Measurements from ENCODE around the gene SRRD.

The SRRD gene, protein sequence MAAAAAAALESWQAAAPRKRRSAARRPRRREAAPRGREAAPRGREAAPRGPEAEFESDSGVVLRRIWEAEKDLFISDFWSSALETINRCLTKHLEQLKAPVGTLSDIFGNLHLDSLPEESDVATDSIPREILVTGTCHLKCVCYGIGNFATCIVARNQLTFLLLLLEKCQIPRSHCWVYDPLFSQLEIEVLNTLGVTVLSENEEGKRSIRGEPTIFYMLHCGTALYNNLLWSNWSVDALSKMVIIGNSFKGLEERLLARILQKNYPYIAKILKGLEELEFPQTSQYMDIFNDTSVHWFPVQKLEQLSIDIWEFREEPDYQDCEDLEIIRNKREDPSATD

DNA sequence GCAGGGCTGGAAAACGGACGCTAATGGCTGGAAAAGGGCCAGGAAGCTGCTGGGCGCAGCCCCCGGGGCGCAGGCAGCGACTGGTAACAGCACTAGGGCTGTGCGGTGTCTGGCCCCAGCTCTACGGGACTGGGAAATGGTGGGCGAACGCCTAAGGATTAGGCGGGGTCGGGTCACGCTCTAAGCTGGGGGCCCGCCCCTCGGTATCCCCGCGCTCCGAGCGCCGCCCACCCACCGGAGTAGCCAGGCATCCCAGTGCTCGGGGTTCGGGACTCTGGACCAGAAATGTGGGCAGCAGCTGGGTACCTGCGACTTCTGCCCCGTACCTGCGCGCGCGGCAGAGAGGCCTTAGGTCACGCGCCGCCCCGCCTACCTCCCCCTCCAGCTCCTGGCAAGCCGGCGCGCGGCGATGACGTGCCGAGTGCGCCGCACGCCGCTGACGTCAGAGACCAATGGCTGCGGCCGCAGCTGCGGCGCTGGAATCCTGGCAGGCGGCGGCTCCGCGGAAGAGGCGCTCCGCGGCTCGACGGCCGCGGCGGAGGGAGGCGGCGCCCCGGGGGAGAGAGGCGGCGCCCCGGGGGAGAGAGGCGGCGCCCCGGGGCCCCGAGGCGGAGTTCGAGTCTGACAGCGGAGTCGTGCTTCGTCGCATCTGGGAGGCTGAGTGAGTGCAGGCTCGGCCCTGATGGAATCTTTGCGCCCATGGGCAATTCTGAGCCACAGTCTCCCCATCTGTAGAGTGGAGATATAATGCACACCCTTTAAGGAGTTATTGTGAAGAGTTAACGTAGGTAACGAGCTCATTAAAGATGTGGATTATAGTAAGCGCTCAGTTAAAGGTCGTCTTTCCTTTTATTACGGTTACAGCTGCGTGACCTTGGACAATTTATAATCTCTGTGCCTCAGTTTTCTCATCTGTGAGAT is at the start of gene SRRD, which contains the start of gene HPS4:
Gene SRRD (plus strand): TSS at position 439 of the 921 bp plus-strand sequence. CDS start 14 bp downstream, at position 453.
Gene HPS4 (minus strand): TSS at position 345 of the 921 bp plus-strand sequence. CDS start 2,021 bp downstream, outside the sequence.
- peak; percentile 84 for TF ChIP-seq TAF1 (IDR thresholded peaks at IDR 0.05; ENCODE audit: low read depth)
- TF ChIP-seq CREB1 (IDR thresholded peaks at IDR 0.05; ENCODE audit: low read depth), result peak; percentile 98
- TF ChIP-seq NFIC (IDR thresholded peaks at IDR 0.05), result no peak; the same call in none of the 2 replicates
- TF ChIP-seq, protein P1, sequence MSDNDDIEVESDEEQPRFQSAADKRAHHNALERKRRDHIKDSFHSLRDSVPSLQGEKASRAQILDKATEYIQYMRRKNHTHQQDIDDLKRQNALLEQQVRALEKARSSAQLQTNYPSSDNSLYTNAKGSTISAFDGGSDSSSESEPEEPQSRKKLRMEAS (IDR thresholded peaks at IDR 0.05), result peak; percentile 84
- TF ChIP-seq EP300 (IDR thresholded peaks at IDR 0.05; ENCODE audit: borderline replicate concordance), result 0 out of 2 replicates have a peak, but pooled peaks have one; percentile 8
- TF ChIP-seq, protein P2, sequence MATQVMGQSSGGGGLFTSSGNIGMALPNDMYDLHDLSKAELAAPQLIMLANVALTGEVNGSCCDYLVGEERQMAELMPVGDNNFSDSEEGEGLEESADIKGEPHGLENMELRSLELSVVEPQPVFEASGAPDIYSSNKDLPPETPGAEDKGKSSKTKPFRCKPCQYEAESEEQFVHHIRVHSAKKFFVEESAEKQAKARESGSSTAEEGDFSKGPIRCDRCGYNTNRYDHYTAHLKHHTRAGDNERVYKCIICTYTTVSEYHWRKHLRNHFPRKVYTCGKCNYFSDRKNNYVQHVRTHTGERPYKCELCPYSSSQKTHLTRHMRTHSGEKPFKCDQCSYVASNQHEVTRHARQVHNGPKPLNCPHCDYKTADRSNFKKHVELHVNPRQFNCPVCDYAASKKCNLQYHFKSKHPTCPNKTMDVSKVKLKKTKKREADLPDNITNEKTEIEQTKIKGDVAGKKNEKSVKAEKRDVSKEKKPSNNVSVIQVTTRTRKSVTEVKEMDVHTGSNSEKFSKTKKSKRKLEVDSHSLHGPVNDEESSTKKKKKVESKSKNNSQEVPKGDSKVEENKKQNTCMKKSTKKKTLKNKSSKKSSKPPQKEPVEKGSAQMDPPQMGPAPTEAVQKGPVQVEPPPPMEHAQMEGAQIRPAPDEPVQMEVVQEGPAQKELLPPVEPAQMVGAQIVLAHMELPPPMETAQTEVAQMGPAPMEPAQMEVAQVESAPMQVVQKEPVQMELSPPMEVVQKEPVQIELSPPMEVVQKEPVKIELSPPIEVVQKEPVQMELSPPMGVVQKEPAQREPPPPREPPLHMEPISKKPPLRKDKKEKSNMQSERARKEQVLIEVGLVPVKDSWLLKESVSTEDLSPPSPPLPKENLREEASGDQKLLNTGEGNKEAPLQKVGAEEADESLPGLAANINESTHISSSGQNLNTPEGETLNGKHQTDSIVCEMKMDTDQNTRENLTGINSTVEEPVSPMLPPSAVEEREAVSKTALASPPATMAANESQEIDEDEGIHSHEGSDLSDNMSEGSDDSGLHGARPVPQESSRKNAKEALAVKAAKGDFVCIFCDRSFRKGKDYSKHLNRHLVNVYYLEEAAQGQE (IDR thresholded peaks at IDR 0.05; ENCODE audit: low read depth), result no peak
- TF ChIP-seq TEAD4 (IDR thresholded peaks at IDR 0.05), result peak; percentile 51
- TF ChIP-seq, protein P3, sequence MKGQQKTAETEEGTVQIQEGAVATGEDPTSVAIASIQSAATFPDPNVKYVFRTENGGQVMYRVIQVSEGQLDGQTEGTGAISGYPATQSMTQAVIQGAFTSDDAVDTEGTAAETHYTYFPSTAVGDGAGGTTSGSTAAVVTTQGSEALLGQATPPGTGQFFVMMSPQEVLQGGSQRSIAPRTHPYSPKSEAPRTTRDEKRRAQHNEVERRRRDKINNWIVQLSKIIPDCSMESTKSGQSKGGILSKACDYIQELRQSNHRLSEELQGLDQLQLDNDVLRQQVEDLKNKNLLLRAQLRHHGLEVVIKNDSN (IDR thresholded peaks at IDR 0.05), result peak; percentile 88
- TF ChIP-seq TCF12 (IDR thresholded peaks at IDR 0.05; ENCODE audit: low read depth), result no peak; the same call in 1 of the 2 replicates
- no peak for TF ChIP-seq RAD21 (IDR thresholded peaks at IDR 0.05; ENCODE audit: low read depth)
- no peak for TF ChIP-seq CEBPB (IDR thresholded peaks at IDR 0.05)
- no peak for TF ChIP-seq FOXM1 (IDR thresholded peaks at IDR 0.05; ENCODE audit: borderline replicate concordance, low read depth)
- TF ChIP-seq YY1 (IDR thresholded peaks at IDR 0.05; ENCODE audit: low read depth), result peak; percentile 94
- TF ChIP-seq EGR1 (IDR thresholded peaks at IDR 0.05), result no peak
- TF ChIP-seq ZBTB7A (IDR thresholded peaks at IDR 0.05; ENCODE audit: low read depth), result no peak

DNA sequence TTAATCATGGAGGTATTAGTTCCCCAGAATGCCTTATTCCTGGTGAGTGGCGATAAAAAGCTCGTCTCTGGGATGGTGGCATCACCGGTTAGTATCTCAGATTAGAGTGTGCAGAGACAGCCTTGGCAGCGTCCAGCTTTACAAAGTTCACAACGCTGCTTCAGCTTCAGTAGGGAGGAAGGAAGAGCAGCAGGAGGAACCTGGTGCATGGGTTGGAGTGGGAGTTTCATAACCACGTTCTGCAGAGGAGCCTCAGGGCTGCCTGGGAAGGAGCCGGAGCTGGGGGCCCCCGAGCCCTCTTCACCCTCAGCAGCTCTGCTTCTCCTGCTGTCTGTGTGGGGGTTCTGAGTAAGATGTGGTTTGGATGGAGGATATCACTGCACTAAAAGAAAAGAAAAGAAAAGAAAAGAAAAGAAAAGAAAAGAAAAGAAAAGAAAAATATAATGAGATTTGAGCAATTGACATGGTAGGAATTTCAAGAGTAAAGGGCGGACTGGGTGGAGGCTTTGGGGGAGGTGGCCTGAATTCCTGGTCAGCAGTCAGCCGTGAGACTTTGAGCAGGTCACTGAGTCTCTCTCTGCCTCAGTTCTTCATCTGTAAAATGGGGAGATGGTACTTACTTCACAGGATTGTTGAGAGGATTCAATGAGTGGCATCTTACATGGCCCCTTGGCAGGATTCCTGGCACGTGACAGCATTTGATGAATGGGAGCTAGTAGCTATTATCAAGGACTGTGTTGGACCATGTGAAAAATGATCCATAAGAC is 48.2 kb upstream of the SRRD start:
- TF ChIP-seq, protein P3 (IDR thresholded peaks at IDR 0.05), result no peak
- TF ChIP-seq CEBPB (IDR thresholded peaks at IDR 0.05), result no peak
- TF ChIP-seq EGR1 (IDR thresholded peaks at IDR 0.05), result no peak
- TF ChIP-seq TAF1 (IDR thresholded peaks at IDR 0.05; ENCODE audit: low read depth), result no peak
- TF ChIP-seq, protein P2 (IDR thresholded peaks at IDR 0.05; ENCODE audit: low read depth), result no peak
- TF ChIP-seq TCF12 (IDR thresholded peaks at IDR 0.05; ENCODE audit: low read depth), result no peak
- TF ChIP-seq, protein P1 (IDR thresholded peaks at IDR 0.05), result no peak
- no peak for TF ChIP-seq NFIC (IDR thresholded peaks at IDR 0.05)
- no peak for TF ChIP-seq FOXM1 (IDR thresholded peaks at IDR 0.05; ENCODE audit: borderline replicate concordance, low read depth)
- no peak for TF ChIP-seq CREB1 (IDR thresholded peaks at IDR 0.05; ENCODE audit: low read depth)
- TF ChIP-seq EP300 (IDR thresholded peaks at IDR 0.05; ENCODE audit: borderline replicate concordance), result no peak
- no peak for TF ChIP-seq YY1 (IDR thresholded peaks at IDR 0.05; ENCODE audit: low read depth)

DNA sequence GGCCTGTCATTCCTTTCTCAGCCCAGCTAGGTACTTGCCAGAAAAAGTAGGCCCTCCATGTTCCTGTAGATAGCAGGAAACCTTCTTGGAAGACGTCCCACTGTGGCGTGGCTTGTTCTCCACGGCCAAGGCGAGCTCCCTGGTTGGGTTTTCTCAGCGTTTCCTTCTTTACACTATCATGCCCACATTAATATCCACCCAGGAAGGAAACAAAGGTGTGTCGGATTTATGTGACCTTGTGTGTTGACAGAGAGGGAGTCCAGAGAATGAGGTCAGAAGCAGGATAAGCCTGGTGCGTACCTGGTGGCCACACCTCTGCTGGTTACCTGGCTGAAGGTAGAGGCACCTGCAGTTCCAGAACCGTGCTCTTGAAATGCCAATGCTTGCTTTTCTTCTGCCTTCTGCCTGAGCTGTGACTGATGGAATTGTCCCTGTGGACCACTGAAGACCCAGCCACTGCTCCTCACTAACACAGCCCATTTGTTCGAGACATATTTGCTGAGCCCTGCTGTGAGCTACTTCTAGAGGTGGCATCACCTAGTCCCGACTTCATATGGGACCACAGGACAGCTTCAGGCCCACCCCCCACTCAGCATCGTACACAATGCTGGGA is 46.7 kb upstream of the SRRD start:
- no peak for TF ChIP-seq YY1 (IDR thresholded peaks at IDR 0.05; ENCODE audit: low read depth)
- no peak for TF ChIP-seq RAD21 (IDR thresholded peaks at IDR 0.05; ENCODE audit: low read depth)
- no peak for TF ChIP-seq ZBTB7A (IDR thresholded peaks at IDR 0.05; ENCODE audit: low read depth)
- TF ChIP-seq, protein P2 (IDR thresholded peaks at IDR 0.05; ENCODE audit: low read depth), result no peak
- TF ChIP-seq NFIC (IDR thresholded peaks at IDR 0.05), result no peak
- no peak for TF ChIP-seq CREB1 (IDR thresholded peaks at IDR 0.05; ENCODE audit: low read depth)
- no peak for TF ChIP-seq EP300 (IDR thresholded peaks at IDR 0.05; ENCODE audit: borderline replicate concordance)
- no peak for TF ChIP-seq TAF1 (IDR thresholded peaks at IDR 0.05; ENCODE audit: low read depth)
- TF ChIP-seq, protein P3 (IDR thresholded peaks at IDR 0.05), result no peak
- no peak for TF ChIP-seq TCF12 (IDR thresholded peaks at IDR 0.05; ENCODE audit: low read depth)
- TF ChIP-seq EGR1 (IDR thresholded peaks at IDR 0.05), result no peak
- TF ChIP-seq CEBPB (IDR thresholded peaks at IDR 0.05), result no peak
- TF ChIP-seq, protein P1 (IDR thresholded peaks at IDR 0.05), result no peak
- TF ChIP-seq FOXM1 (IDR thresholded peaks at IDR 0.05; ENCODE audit: borderline replicate concordance, low read depth), result no peak
- no peak for TF ChIP-seq TEAD4 (IDR thresholded peaks at IDR 0.05)
